COLO668 (cell line): ENCODE measurements around the gene PRH1.

Experiments
- DNase-seq: peaks from one replicate; lab custom pipeline; 2025; ENCODE audit not compliant: unreplicated experiment; lab: John Stamatoyannopoulos, UW

The PRH1 gene

GRCh38 chr12:10842862-10843261 is 41.2 kb downstream of the PRH1 start:
- no peak for DNase-seq

- no peak for DNase-seq
Measured at GRCh38 chr12:10838461-10838860, 45.6 kb downstream of the PRH1 start.
